HG03439 (cell line): ENCODE results near the gene KATNAL1.
"Not testable (repeated sequence)": the region's sequence is repeated elsewhere in the genome, so short reads cannot be mapped to it uniquely, and the experiment has no call there.

Source experiments
- ATAC-seq: cut with Tn5 transposase; IDR thresholded peaks from one replicate; pipeline ENCODE4 v1.9.1; 2021; ENCODE audit warnings: mild to moderate bottlenecking, moderate library complexity; ENCODE audit not compliant: unreplicated experiment

KATNAL1 gene

GRCh38 chr13:30222254-30222653 lies 85.1 kb downstream of the KATNAL1 start:
- ATAC-seq = no peak

- no peak for ATAC-seq
Measured at GRCh38 chr13:30216111-30216510, 91.2 kb downstream of the KATNAL1 start.

GRCh38 chr13:30212256-30212655 lies 95.1 kb downstream of the KATNAL1 start:
- no peak for ATAC-seq

GRCh38 chr13:30211745-30212144 lies 95.6 kb downstream of the KATNAL1 start:
- no peak for ATAC-seq

- ATAC-seq = peak; percentile 74
Measured at GRCh38 chr13:30204564-30204963, 102.8 kb downstream of the KATNAL1 start.

- no peak for ATAC-seq
Measured at GRCh38 chr13:30196025-30196424, 111.3 kb downstream of the KATNAL1 start.

GRCh38 chr13:30194906-30195305 lies 112.4 kb downstream of the KATNAL1 start:
- no peak for ATAC-seq

GRCh38 chr13:30193279-30194234 lies 113.8 kb downstream of the KATNAL1 start:
- ATAC-seq = no peak

- no peak for ATAC-seq
Measured at GRCh38 chr13:30192320-30193093, 114.8 kb downstream of the KATNAL1 start.

GRCh38 chr13:30191491-30192100 lies 115.8 kb downstream of the KATNAL1 start:
- ATAC-seq = no peak

- ATAC-seq = no peak
Measured at GRCh38 chr13:30186634-30187415, 120.5 kb downstream of the KATNAL1 start.

GRCh38 chr13:30181888-30182651 lies 125.3 kb downstream of the KATNAL1 start:
- no peak for ATAC-seq

GRCh38 chr13:30179597-30180276 lies 127.6 kb downstream of the KATNAL1 start:
- no peak for ATAC-seq

GRCh38 chr13:30178976-30179375 lies 128.4 kb downstream of the KATNAL1 start:
- no peak for ATAC-seq

GRCh38 chr13:30175166-30175565 lies 132.2 kb downstream of the KATNAL1 start:
- ATAC-seq = no peak

- not testable (repeated sequence) for ATAC-seq
Measured at GRCh38 chr13:30174250-30174649, 133.1 kb downstream of the KATNAL1 start.

GRCh38 chr13:30173303-30173610 lies 134.1 kb downstream of the KATNAL1 start:
- ATAC-seq = no peak

- no peak for ATAC-seq
Measured at GRCh38 chr13:30172593-30173302, 134.6 kb downstream of the KATNAL1 start.

- ATAC-seq = no peak
Measured at GRCh38 chr13:30170569-30170968, 136.8 kb downstream of the KATNAL1 start.
